OCI-LY7 (cell line): ENCODE measurements around the gene FIGN. TPM values are rescaled to one million over a fixed set of nuclear protein-coding genes. Genes with fewer than 3 reads are reported as not detected.

Experiments used
- BruUV-seq: library from RNA; stranded (reverse); fragments of 400-500 nt; replicated peaks from 2 replicates; lab custom pipeline; 2021; lab: Mats Ljungman, UMichigan
- CTCF ChIA-PET: fragments of 300-600 bp; sonication (Branson Sonifier 250); formaldehyde crosslinking; loops from one replicate; lab custom pipeline; 2022; ENCODE audit warnings: antibody characterized with exemption; ENCODE audit not compliant: unreplicated experiment; lab: Charles Lee
- POLR2A ChIA-PET: fragments of 300-600 bp; sonication (Branson Sonifier 250); formaldehyde crosslinking; loops from one replicate; lab custom pipeline; 2022; ENCODE audit warnings: antibody characterized with exemption; lab: Charles Lee
- DNase-seq: peaks from one replicate; pipeline ENCODE4 v3.0.0-alpha.2; 2015; ENCODE audit warnings: low spot score
- H2AFZ ChIP-seq: fragments of 200-600 bp; sonication (generic), shearing (Covaris generic); 2 replicates; pipeline ENCODE4 v1.6.1; 2014; ENCODE audit warnings: mild to moderate bottlenecking, antibody characterized with exemption, low read length, moderate library complexity
- H3K27ac ChIP-seq: fragments of 200-600 bp; sonication (generic); 2 replicates; pipeline ENCODE4 v1.5.1; 2014; ENCODE audit warnings: mixed run types, low read depth, mild to moderate bottlenecking, moderate library complexity, low read length, inconsistent platforms; ENCODE audit not compliant: poor library complexity, severe bottlenecking
- H3K36me3 ChIP-seq: fragments of 200-600 bp; sonication (generic); 2 replicates; pipeline ENCODE4 v1.6.1; 2014; ENCODE audit warnings: mild to moderate bottlenecking, antibody characterized with exemption, low read length, moderate library complexity, mixed read lengths; ENCODE audit not compliant: insufficient read depth
- H3K4me1 ChIP-seq: fragments of 200-600 bp; sonication (generic); 2 replicates; pipeline ENCODE4 v1.5.1; 2014; ENCODE audit warnings: mild to moderate bottlenecking, low read length; ENCODE audit not compliant: insufficient read depth, poor library complexity, severe bottlenecking
- H3K4me2 ChIP-seq: fragments of 200-600 bp; sonication (generic); 2 replicates; pipeline ENCODE4 v1.6.1; 2014; ENCODE audit warnings: mild to moderate bottlenecking, low read length
- H3K4me3 ChIP-seq: fragments of 200-600 bp; sonication (generic); 2 replicates; pipeline ENCODE4 v1.5.1; 2014; ENCODE audit warnings: mild to moderate bottlenecking, low read depth, low read length; ENCODE audit not compliant: poor library complexity, severe bottlenecking
- H3K79me2 ChIP-seq: fragments of 200-600 bp; sonication (generic); 2 replicates; pipeline ENCODE4 v1.6.1; 2016; ENCODE audit warnings: low read depth, mild to moderate bottlenecking, low read length, moderate library complexity, mixed read lengths; ENCODE audit not compliant: insufficient read depth
- H3K9me2 ChIP-seq: fragments of 200-600 bp; sonication (generic); 2 replicates; pipeline ENCODE4 v1.6.1; 2016; ENCODE audit warnings: mild to moderate bottlenecking, low read length, mixed read lengths; ENCODE audit not compliant: insufficient read depth
- H3K9me3 ChIP-seq: fragments of 200-600 bp; sonication (generic); 2 replicates; pipeline ENCODE4 v1.6.1; 2014; ENCODE audit warnings: mild to moderate bottlenecking, mixed run types, low read length, mixed read lengths
- H4K20me1 ChIP-seq: fragments of 200-600 bp; sonication (generic); 2 replicates; pipeline ENCODE4 v1.6.1; 2014; ENCODE audit warnings: mild to moderate bottlenecking, antibody characterized with exemption, low read length, moderate library complexity, mixed read lengths; ENCODE audit not compliant: insufficient read depth
- CTCF ChIP-seq: fragments of 200-600 bp; sonication (generic); conservative IDR thresholded peaks from 2 replicates; pipeline ENCODE4 v1.5.1; 2014; ENCODE audit warnings: mild to moderate bottlenecking, antibody characterized with exemption, low read length, moderate library complexity, mixed read lengths
- EZH2phosphoT487 ChIP-seq: fragments of 200-600 bp; sonication (generic); IDR thresholded peaks from 2 replicates; pipeline ENCODE4 v1.6.1; 2018; ENCODE audit warnings: low read depth, borderline replicate concordance, mild to moderate bottlenecking, mixed run types, antibody characterized with exemption, low read length, moderate library complexity, mixed read lengths
- intact Hi-C: fragments of 100-400 bp; cut with micrococcal nuclease; formaldehyde crosslinking; loops from one replicate; pipeline ENCODE4 v1.10.0; 2022; ENCODE audit not compliant: unreplicated experiment
- total RNA-seq, 2 experiments: library from RNA; depleted of rRNA in 1 of 2; stranded (reverse); fragments of >200 nt in 1 of 2; shearing (Covaris generic) in 1 of 2; gene quantifications; 2 replicates each; pipeline ENCODE4 v1.2.3, GENCODE V29; 2014 to 2022

FIGN gene
- total RNA-seq, 2 experiments from 2014 or later, result not detected

GRCh38 chr2:163646687-163647086, 89.1 kb downstream of the FIGN start:
- Histone ChIP-seq H4K20me1 (no peaks in the 10 kb centered on the region), H3K4me1 (no peaks in the 10 kb centered on the region), H2AFZ (no peak overlapping the region), H3K4me3 (no peak overlapping the region), H3K79me2 (no peaks in the 10 kb centered on the region), H3K4me2 (no peak overlapping the region), H3K36me3 (no peaks in the 10 kb centered on the region), H3K9me2 (no peaks in the 10 kb centered on the region), H3K9me3 (no peaks in the 10 kb centered on the region), H3K27ac (no peak overlapping the region)
- intact Hi-C loops, result no loop called here
- POLR2A ChIA-PET, result interaction anchor here (0.8 kb wide), 1 partner anchor 43 kb away, joined by 5 read pairs; no protein-coding TSS in a partner anchor
- DNase-seq, result no peak
- BruUV-seq, result no TSS peak
- CTCF ChIA-PET, result no interaction called here
- TF ChIP-seq EZH2phosphoT487 (no peak), CTCF (no peak)

- H3K4me1 ChIP-seq, result no peaks in the 10 kb centered on the region
- H3K4me2 ChIP-seq, result no peak overlapping the region
- TF ChIP-seq EZH2phosphoT487 (no peak), CTCF (no peak)
- no TSS peak for BruUV-seq
- H2AFZ ChIP-seq, result no peak overlapping the region
- no peak overlapping the region for H3K27ac ChIP-seq
- H3K36me3 ChIP-seq, result no peaks in the 10 kb centered on the region
- ChIA-PET POLR2A (no interaction called here), CTCF (no interaction called here)
- H3K79me2 ChIP-seq, result no peaks in the 10 kb centered on the region
- H3K4me3 ChIP-seq, result no peak overlapping the region
- intact Hi-C loops, result no loop called here
- no peaks in the 10 kb centered on the region for H3K9me2 ChIP-seq
- H4K20me1 ChIP-seq, result no peaks in the 10 kb centered on the region
- DNase-seq, result no peak
- no peaks in the 10 kb centered on the region for H3K9me3 ChIP-seq
Observed at GRCh38 chr2:163644238-163644637, 91.6 kb downstream of the FIGN start.

GRCh38 chr2:163641986-163642385, 93.8 kb downstream of the FIGN start:
- no peak overlapping the region for H3K27ac ChIP-seq

More at GRCh38 chr2:163641986-163642385, 93.8 kb downstream of the FIGN start:
- Histone ChIP-seq H3K4me2 (no peak overlapping the region), H3K79me2 (no peaks in the 10 kb centered on the region), H2AFZ (no peak overlapping the region), H3K9me2 (no peaks in the 10 kb centered on the region), H3K4me1 (no peaks in the 10 kb centered on the region), H4K20me1 (no peaks in the 10 kb centered on the region), H3K4me3 (no peak overlapping the region), H3K36me3 (no peaks in the 10 kb centered on the region), H3K9me3 (no peaks in the 10 kb centered on the region)
- intact Hi-C loops, result no loop called here
- no TSS peak for BruUV-seq
- TF ChIP-seq CTCF (no peak), EZH2phosphoT487 (no peak)
- CTCF ChIA-PET, result no interaction called here
- POLR2A ChIA-PET, result interaction anchor here (0.6 kb wide), 1 partner anchor 178 kb away, joined by 3 read pairs; no protein-coding TSS in a partner anchor
- no peak for DNase-seq
